CD14-positive monocyte (primary cell): ENCODE data around the gene MICALL2. TPM values are rescaled to one million over a fixed set of nuclear protein-coding genes. Genes with fewer than 3 reads are reported as not detected.
A peak's percentile ranks its signal among the peaks of the same experiment; 100 is the strongest.

Source experiments
- DNase-seq, 3 donors: peaks; one replicate each; pipeline ENCODE4 v3.0.0-alpha.2; 2011 to 2022
- H2AFZ ChIP-seq: 2 replicates; pipeline ENCODE4 v1.6.0; 2012; ENCODE audit warnings: mild to moderate bottlenecking, low read depth, low read length, inconsistent platforms; ENCODE audit not compliant: insufficient read depth, poor library complexity, severe bottlenecking
- H3K27ac ChIP-seq, 2 donors: 1 replicate in 1 of 2; 2 replicates in 1 of 2; pipeline ENCODE4 v1.5.1; 2012 to 2013; ENCODE audit warnings: low read length in 2 of 2, control low read depth in 1 of 2, inconsistent platforms in 1 of 2, low read depth in 1 of 2, mild to moderate bottlenecking in 1 of 2
- H3K27me3 ChIP-seq, 2 donors: one replicate each; pipeline versions ENCODE4 v1.6.0 to v1.6.1; 2011 to 2013; ENCODE audit warnings: low read length in 2 of 2; ENCODE audit not compliant: control insufficient read depth in 2 of 2, insufficient read depth in 2 of 2
- H3K36me3 ChIP-seq, 2 donors: replicated peaks in 1 of 2; 1 replicate in 1 of 2; 2 replicates in 1 of 2; pipeline versions ENCODE4 v1.5.1 to v1.6.1; 2012 to 2013; ENCODE audit warnings: low read length in 2 of 2, control low read depth in 1 of 2, inconsistent platforms in 1 of 2, mild to moderate bottlenecking in 1 of 2; ENCODE audit not compliant: insufficient read depth in 2 of 2, control insufficient read depth in 1 of 2
- H3K4me1 ChIP-seq, 2 donors: 1 replicate in 1 of 2; 2 replicates in 1 of 2; pipeline versions ENCODE4 v1.5.1 to v1.6.1; 2012 to 2013; ENCODE audit warnings: low read length in 2 of 2, control low read depth in 1 of 2, inconsistent platforms in 1 of 2, mild to moderate bottlenecking in 1 of 2, moderate library complexity in 1 of 2; ENCODE audit not compliant: insufficient read depth in 2 of 2, control insufficient read depth in 1 of 2
- H3K4me2 ChIP-seq: replicated peaks from 2 replicates; pipeline ENCODE3; 2012; ENCODE audit warnings: low read length, moderate library complexity, mild to moderate bottlenecking; ENCODE audit not compliant: poor library complexity, severe bottlenecking; ENCODE audit errors: extremely low read depth
- H3K4me3 ChIP-seq, 3 experiments: fragments of 200-600 bp in 1 of 3; sonication (generic) in 1 of 3; replicated peaks in 1 of 3; 1 replicate in 2 of 3; 2 replicates in 1 of 3; pipeline ENCODE4 v1.5.1; 2011 to 2013; ENCODE audit warnings: low read length in 3 of 3, mild to moderate bottlenecking in 3 of 3, control low read depth in 2 of 3, low read depth in 2 of 3, inconsistent platforms in 1 of 3, moderate library complexity in 1 of 3
- H3K79me2 ChIP-seq: 2 replicates; pipeline ENCODE4 v1.6.0; 2012; ENCODE audit warnings: mild to moderate bottlenecking, control low read depth, inconsistent platforms, low read length, moderate library complexity; ENCODE audit not compliant: insufficient read depth
- H3K9ac ChIP-seq: 2 replicates; pipeline ENCODE4 v1.6.0; 2017; ENCODE audit warnings: low read length, mild to moderate bottlenecking; ENCODE audit not compliant: insufficient read depth, poor library complexity, severe bottlenecking
- H3K9me3 ChIP-seq, 2 donors: replicated peaks in 1 of 2; 1 replicate in 1 of 2; 2 replicates in 1 of 2; pipeline versions ENCODE4 v1.5.1 to v1.6.1; 2012 to 2013; ENCODE audit warnings: low read length in 2 of 2, control low read depth in 1 of 2; ENCODE audit not compliant: control insufficient read depth in 1 of 2, insufficient read depth in 1 of 2
- H4K20me1 ChIP-seq: 2 replicates; pipeline ENCODE4 v1.6.0; 2012; ENCODE audit warnings: mild to moderate bottlenecking, low read length, control low read depth, moderate library complexity; ENCODE audit not compliant: insufficient read depth
- H3K27ac Mint-ChIP-seq, 7 donors: one replicate each; pipeline ENCODE4 v1.8.0; 2020; ENCODE audit warnings: mild to moderate bottlenecking in 7 of 7, mixed read lengths in 7 of 7, moderate library complexity in 6 of 7, inconsistent platforms in 2 of 7
- H3K27me3 Mint-ChIP-seq, 3 donors: one replicate each; pipeline ENCODE4 v1.8.0; 2021 to 2022; ENCODE audit warnings: low read depth in 3 of 3, mild to moderate bottlenecking in 3 of 3, mixed read lengths in 3 of 3, moderate library complexity in 3 of 3, inconsistent platforms in 1 of 3
- H3K36me3 Mint-ChIP-seq, 2 donors: one replicate each; pipeline ENCODE4 v1.8.0; 2020; ENCODE audit warnings: mixed read lengths in 2 of 2, inconsistent platforms in 1 of 2, mild to moderate bottlenecking in 1 of 2
- H3K4me1 Mint-ChIP-seq: one replicate; pipeline ENCODE4 v1.8.0; 2020; ENCODE audit warnings: mild to moderate bottlenecking, mixed read lengths
- H3K4me3 Mint-ChIP-seq, 2 donors: one replicate each; pipeline ENCODE4 v1.8.0; 2020; ENCODE audit warnings: mild to moderate bottlenecking in 2 of 2, mixed read lengths in 2 of 2, moderate library complexity in 1 of 2
- H3K9me3 Mint-ChIP-seq, 7 donors: one replicate each; pipeline ENCODE4 v1.8.0; 2020 to 2022; ENCODE audit warnings: mixed read lengths in 7 of 7, mild to moderate bottlenecking in 6 of 7, moderate library complexity in 6 of 7, inconsistent platforms in 2 of 7
- WGBS: methylation state at CpG from one replicate; pipeline ENCODE4 v1.1.5; 2013; ENCODE audit warnings: missing lambda C conversion rate; ENCODE audit not compliant: insufficient coverage; 5-methylcytosine and 5-hydroxymethylcytosine counted together
- intact Hi-C, 2 donors: fragments of 100-400 bp; cut with micrococcal nuclease; formaldehyde crosslinking; loops; one replicate each; pipeline versions ENCODE4 v1.15.0 to v1.15.1; 2023
- polyA plus RNA-seq, 3 donors: library from polyadenylated mRNA; depleted of rRNA in 1 of 3; unstranded in 2 of 3; stranded (reverse) in 1 of 3; fragments of 300-500 nt in 2 of 3; fragments of >200 nt in 1 of 3; fragmentation: Illumina TruSeq in 2 of 3; gene quantifications; 1 replicate in 2 of 3; 2 replicates in 1 of 3; pipeline ENCODE4 v1.2.3, GENCODE V29; 2012 to 2021
- TF ChIP-seq, protein P1 (sequence below): fragments of 200-600 bp; IDR thresholded peaks from one replicate; pipeline ENCODE4 v1.8.0; 2022; ENCODE audit warnings: antibody characterized with exemption, mild to moderate bottlenecking

The MICALL2 gene
- polyA plus RNA-seq, 3 donors: 0.14 to 7.2 (median 0.72) TPM

DNA sequence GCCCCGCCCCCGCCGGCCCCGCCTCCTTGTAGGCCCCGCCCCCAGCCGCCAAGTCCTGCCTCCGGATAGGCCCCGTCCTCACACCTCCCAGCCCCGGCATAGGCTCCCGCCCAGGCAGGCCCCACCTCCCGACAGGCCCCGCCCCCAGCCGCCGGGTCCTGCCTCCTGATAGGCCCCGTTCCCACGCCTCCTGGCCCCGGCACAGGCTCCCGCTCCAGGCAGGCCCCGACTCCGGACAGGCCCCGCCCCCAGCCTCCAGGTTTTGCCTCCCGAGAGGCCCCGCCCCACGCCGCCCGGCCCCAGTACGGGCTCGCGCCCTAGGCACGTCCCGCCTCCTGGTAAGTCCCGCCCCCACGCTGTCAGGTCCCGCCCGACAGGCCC lies 232 bp upstream of the MICALL2 start:
- H3K36me3 Mint-ChIP-seq: no peaks in the 10 kb centered on the region
- H3K9ac ChIP-seq: peak overlapping the region; percentile 84
- peaks cover 0 to 5% (median 5%) of the 10 kb centered on the region in 3 donors for H3K27me3 Mint-ChIP-seq
- H3K27ac Mint-ChIP-seq: peak overlapping the region in 1 of 7 donors; percentile 60
- H3K4me1 ChIP-seq: peaks cover 40 to 53% of the 10 kb centered on the region in 2 donors
- TF ChIP-seq, protein P1, sequence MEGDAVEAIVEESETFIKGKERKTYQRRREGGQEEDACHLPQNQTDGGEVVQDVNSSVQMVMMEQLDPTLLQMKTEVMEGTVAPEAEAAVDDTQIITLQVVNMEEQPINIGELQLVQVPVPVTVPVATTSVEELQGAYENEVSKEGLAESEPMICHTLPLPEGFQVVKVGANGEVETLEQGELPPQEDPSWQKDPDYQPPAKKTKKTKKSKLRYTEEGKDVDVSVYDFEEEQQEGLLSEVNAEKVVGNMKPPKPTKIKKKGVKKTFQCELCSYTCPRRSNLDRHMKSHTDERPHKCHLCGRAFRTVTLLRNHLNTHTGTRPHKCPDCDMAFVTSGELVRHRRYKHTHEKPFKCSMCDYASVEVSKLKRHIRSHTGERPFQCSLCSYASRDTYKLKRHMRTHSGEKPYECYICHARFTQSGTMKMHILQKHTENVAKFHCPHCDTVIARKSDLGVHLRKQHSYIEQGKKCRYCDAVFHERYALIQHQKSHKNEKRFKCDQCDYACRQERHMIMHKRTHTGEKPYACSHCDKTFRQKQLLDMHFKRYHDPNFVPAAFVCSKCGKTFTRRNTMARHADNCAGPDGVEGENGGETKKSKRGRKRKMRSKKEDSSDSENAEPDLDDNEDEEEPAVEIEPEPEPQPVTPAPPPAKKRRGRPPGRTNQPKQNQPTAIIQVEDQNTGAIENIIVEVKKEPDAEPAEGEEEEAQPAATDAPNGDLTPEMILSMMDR: no peak
- WGBS: 0% methylated on average over 22 of the region's 35 CpGs
- peaks cover 0 to 2% (median 0%) of the 10 kb centered on the region in 7 donors for H3K9me3 Mint-ChIP-seq
- no peaks in the 10 kb centered on the region for H3K9me3 ChIP-seq
- H2AFZ ChIP-seq: peak overlapping the region; percentile 87
- H3K27me3 ChIP-seq: no peaks in the 10 kb centered on the region
- no peaks in the 10 kb centered on the region for H3K36me3 ChIP-seq
- H3K4me3 ChIP-seq: peak overlapping the region; percentile 79 to 91 (median 90)
- peak overlapping the region; percentile 98 for H3K4me2 ChIP-seq
- H3K4me3 Mint-ChIP-seq: peak overlapping the region in 1 of 2 donors; percentile 84
- peaks cover 46% of the 10 kb centered on the region for H3K4me1 Mint-ChIP-seq
- intact Hi-C loops: loop anchor here in 1 of 2 donors (5.0 kb wide), 1 partner anchor 47 kb away; no protein-coding TSS in a partner anchor
- H4K20me1 ChIP-seq: peaks cover 4% of the 10 kb centered on the region
- DNase-seq: peak; percentile 98 to 99 (median 99)
- H3K79me2 ChIP-seq: peaks cover 19% of the 10 kb centered on the region
- peak overlapping the region in 1 of 2 donors; percentile 87 for H3K27ac ChIP-seq

DNA sequence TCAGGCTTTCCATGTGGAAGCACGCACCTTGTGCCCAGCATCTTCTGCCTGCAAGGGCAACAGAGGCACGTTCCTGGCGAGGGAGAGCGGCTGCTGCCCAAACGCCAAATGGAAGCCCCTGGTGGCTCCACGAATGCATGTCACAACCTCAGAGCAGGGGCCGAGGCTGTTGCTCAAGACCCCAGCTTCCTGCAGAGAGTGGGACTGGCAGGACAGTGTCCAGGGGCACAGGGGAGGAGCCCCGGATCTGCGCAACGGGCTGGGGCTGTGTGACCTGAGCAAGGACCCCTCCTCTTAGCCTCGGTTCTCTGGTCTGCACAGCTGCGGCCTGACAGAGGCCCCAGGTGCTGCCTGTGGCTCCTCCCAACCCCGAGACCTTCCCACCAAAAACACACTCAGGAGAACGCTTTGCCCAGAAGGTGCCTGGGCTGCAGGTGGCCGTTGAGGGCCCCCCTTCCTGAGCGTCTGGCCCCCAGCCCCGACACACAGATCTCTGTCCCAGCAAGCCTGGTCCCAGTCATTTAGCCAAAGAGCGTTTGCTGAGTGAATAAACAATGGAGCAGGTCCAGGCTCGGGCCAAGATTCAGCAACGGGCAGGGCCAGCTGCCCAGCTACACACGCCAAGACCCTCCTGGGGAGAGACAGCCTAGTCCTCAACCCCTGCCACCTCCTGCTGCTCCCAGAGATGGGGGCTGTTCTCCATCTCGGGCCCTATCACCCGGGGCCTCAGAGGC lies 1.2 kb downstream of the MICALL2 start:
- peak overlapping the region; percentile 72 for H2AFZ ChIP-seq
- TF ChIP-seq, protein P1: no peak
- Mint-ChIP-seq H3K27me3 (peaks cover 0 to 5% (median 5%) of the 10 kb centered on the region in 3 donors), H3K4me3 (peak overlapping the region; percentile 62 to 81), H3K4me1 (peaks cover 46% of the 10 kb centered on the region), H3K36me3 (no peaks in the 10 kb centered on the region), H3K9me3 (peaks cover 0 to 2% (median 0%) of the 10 kb centered on the region in 7 donors), H3K27ac (peak overlapping the region in 3 of 7 donors; percentile 11 to 74 (median 73))
- peaks cover 19% of the 10 kb centered on the region for H3K79me2 ChIP-seq
- 25% methylated on average over 18 of the region's 23 CpGs for WGBS
- H4K20me1 ChIP-seq: peaks cover 4% of the 10 kb centered on the region
- peak in 2 of 3 donors; percentile 23 to 35 for DNase-seq
- peaks cover 40 to 53% of the 10 kb centered on the region in 2 donors for H3K4me1 ChIP-seq
- intact Hi-C loops: loop anchor here in 1 of 2 donors (5.0 kb wide), 1 partner anchor 46 kb away; no protein-coding TSS in a partner anchor
- no peaks in the 10 kb centered on the region for H3K27me3 ChIP-seq
- peak overlapping the region; percentile 84 for H3K9ac ChIP-seq
- H3K27ac ChIP-seq: peak overlapping the region in 1 of 2 donors; percentile 87
- peak overlapping the region; percentile 52 to 91 (median 80) for H3K4me3 ChIP-seq
- peak overlapping the region; percentile 76 for H3K4me2 ChIP-seq
- no peaks in the 10 kb centered on the region for H3K36me3 ChIP-seq
- H3K9me3 ChIP-seq: no peaks in the 10 kb centered on the region
